ENCODE results near the gene KCNB1. TPM values are rescaled to one million over a fixed set of nuclear protein-coding genes. Genes with fewer than 3 reads are reported as not detected.

Gene KCNB1
- total RNA-seq, 2 donors from 2014 or later, result 0.52 to 3.3 TPM

DNA sequence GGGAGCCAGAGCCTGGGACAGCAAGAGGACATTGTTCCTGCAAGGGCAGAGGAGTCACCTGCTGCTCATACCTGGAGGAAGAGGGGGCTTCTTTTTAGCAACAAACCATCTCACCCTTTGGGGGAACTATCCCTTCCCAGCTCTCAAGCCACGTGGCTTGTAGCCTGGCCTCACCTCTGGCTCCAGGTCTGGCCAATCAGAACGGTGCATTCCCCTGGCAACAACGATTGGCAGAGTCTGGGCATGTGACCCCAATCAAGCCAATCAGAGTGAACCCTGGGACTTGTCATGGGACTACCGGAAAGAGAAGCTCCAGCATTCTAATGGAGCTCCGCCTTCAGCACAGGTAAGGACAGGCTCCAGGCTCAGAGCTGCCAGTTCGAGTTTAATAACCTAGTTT is 33.6 kb downstream of the KCNB1 start:
- no peak overlapping the region for H3K4me3 ChIP-seq
- H3K4me1 ChIP-seq, result peaks cover 7% of the 10 kb centered on the region
- intact Hi-C loops (cut with DNase I), result no loop called here
- H3K27me3 ChIP-seq, result peaks cover 0 to 3% of the 10 kb centered on the region in 2 donors
- TF ChIP-seq, protein P1, sequence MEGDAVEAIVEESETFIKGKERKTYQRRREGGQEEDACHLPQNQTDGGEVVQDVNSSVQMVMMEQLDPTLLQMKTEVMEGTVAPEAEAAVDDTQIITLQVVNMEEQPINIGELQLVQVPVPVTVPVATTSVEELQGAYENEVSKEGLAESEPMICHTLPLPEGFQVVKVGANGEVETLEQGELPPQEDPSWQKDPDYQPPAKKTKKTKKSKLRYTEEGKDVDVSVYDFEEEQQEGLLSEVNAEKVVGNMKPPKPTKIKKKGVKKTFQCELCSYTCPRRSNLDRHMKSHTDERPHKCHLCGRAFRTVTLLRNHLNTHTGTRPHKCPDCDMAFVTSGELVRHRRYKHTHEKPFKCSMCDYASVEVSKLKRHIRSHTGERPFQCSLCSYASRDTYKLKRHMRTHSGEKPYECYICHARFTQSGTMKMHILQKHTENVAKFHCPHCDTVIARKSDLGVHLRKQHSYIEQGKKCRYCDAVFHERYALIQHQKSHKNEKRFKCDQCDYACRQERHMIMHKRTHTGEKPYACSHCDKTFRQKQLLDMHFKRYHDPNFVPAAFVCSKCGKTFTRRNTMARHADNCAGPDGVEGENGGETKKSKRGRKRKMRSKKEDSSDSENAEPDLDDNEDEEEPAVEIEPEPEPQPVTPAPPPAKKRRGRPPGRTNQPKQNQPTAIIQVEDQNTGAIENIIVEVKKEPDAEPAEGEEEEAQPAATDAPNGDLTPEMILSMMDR (IDR thresholded peaks at IDR 0.05), result no peak
- no peak for TF ChIP-seq POLR2A (IDR thresholded peaks at IDR 0.05)
- no peaks in the 10 kb centered on the region for H3K9me3 ChIP-seq
- ATAC-seq (no peak), DNase-seq (no peak)
- no peaks in the 10 kb centered on the region for H3K36me3 ChIP-seq (replicated peaks in 1 of 2; ENCODE audit: insufficient read depth in 1 of 2, low read depth in 2 of 2)
- WGBS, 2 donors, result 63 to 67% methylated on average over 5 to 6 of the region's 6 CpGs
- no peak overlapping the region for H3K27ac ChIP-seq

DNA sequence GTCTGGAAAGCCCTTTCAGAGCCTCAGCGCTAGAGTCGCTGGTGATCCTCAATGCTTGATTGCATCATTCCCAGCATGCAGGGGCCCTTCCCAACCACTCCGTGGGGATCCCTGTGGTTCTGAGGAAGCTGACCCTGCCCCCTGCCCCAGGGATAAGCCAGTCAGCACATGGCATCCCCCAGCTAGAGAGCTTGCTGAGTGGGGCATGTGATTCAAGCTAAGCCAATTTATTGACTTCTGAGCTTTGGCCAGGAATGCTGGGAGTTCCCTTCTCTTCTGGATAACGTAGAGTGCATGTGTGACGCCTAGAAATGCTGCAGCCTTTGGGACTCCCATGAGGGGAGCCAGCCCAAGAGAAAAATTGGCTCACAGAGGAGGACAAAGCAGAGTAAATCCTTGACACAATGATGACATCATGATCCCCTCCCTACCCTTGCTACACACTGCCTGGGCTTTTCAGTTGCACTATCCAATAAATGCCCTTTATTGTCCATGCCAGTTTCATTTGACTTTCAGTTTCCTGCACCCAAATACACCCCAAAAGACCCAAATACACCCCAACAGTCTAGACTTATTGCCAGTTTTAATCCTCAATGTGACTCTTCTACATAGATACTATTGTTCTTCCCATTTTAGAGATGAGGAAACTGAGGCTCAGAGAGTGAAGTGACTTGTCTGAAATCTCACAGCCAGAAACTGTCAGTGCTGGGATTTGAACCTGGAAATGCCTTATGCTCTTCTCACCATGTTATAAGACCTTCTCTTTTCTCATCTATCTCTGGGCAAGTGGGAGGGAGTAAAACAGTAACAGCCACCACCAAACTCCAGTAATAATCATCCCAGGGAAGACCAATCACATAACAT is 34.3 kb downstream of the KCNB1 start:
- no peak overlapping the region for H3K27ac ChIP-seq
- peaks cover 0 to 3% of the 10 kb centered on the region in 2 donors for H3K27me3 ChIP-seq
- peak; percentile 43 for ATAC-seq

DNA sequence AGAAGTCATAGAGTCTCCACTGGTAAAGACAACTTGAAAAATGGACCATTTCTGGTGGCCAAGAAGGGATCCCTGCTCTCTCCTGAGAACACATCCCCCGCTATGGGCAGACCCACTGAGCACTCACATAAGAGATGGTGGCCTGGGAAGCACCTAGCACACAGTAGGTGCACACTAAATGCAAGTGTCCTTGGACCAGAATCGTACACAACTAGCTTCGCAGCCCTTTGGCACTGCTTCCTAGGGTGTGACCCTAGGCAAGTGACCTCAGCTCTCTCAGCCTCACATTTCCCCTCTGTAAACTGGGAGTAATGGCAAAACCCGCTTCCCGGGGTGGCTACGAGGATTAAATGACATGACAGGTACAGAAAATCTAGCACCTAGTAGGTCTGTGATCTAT is 35.1 kb downstream of the KCNB1 start:
- H3K4me1 ChIP-seq, result peaks cover 5% of the 10 kb centered on the region
- no peaks in the 10 kb centered on the region for H3K9me3 ChIP-seq
- H3K27me3 ChIP-seq, result peaks cover 0 to 3% of the 10 kb centered on the region in 2 donors
- ATAC-seq (no peak), DNase-seq (no peak)
- no peak for TF ChIP-seq POLR2A (IDR thresholded peaks at IDR 0.05)
- TF ChIP-seq, protein P1 (IDR thresholded peaks at IDR 0.05), result no peak
- H3K4me3 ChIP-seq, result no peak overlapping the region
- no peaks in the 10 kb centered on the region for H3K36me3 ChIP-seq (replicated peaks in 1 of 2; ENCODE audit: insufficient read depth in 1 of 2, low read depth in 2 of 2)
- intact Hi-C loops (cut with DNase I), result no loop called here
- no peak overlapping the region for H3K27ac ChIP-seq
- 61 to 67% methylated on average over 5 to 6 of the region's 6 CpGs for WGBS, 2 donors

More for the DNA sequence above, 34.3 kb downstream of the KCNB1 start:
- Histone ChIP-seq H3K4me1 (peaks cover 7% of the 10 kb centered on the region), H3K36me3 (replicated peaks in 1 of 2; ENCODE audit: insufficient read depth in 1 of 2, low read depth in 2 of 2) (no peaks in the 10 kb centered on the region), H3K4me3 (no peak overlapping the region), H3K9me3 (no peaks in the 10 kb centered on the region)
- intact Hi-C loops (cut with DNase I), result no loop called here
- 45 to 53% methylated on average over 5 of the region's 5 CpGs for WGBS, 2 donors
- peak in 2 of 4 donors; percentile 26 to 28 for DNase-seq
- TF ChIP-seq POLR2A (IDR thresholded peaks at IDR 0.05), result no peak
- TF ChIP-seq, protein P1 (IDR thresholded peaks at IDR 0.05), result no peak

DNA sequence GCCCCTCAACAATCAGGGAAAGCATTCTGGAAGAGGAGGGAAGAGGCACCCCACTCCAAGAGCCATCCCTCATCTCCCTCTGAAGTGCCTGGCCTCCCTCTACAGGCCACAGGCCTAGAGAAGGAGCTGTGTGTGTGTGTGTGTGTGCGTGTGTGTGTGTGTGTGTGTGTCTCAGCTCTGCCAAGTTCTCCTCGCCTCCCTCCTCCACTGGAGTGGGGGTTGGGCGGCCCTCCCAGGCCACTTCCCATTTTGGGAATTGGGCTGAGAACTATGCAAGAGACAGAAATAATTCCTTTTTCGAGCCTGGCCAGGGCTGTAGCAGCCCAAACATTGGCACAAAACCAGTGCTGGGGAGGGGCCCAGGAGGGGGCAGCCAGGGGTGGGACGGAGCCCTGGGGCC is 35.7 kb downstream of the KCNB1 start:
- peaks cover 0 to 3% of the 10 kb centered on the region in 2 donors for H3K27me3 ChIP-seq
- peak; percentile 30 for ATAC-seq
- no peak overlapping the region for H3K4me3 ChIP-seq
- WGBS, 2 donors, result 35 to 44% methylated on average over 4 to 5 of the region's 5 CpGs
- H3K36me3 ChIP-seq (replicated peaks in 1 of 2; ENCODE audit: insufficient read depth in 1 of 2, low read depth in 2 of 2), result no peaks in the 10 kb centered on the region
- intact Hi-C loops (cut with DNase I), result no loop called here
- no peak for TF ChIP-seq POLR2A (IDR thresholded peaks at IDR 0.05)
- TF ChIP-seq, protein P1 (IDR thresholded peaks at IDR 0.05), result no peak
- H3K9me3 ChIP-seq, result no peaks in the 10 kb centered on the region
- no peaks in the 10 kb centered on the region for H3K4me1 ChIP-seq
- peak; percentile 35 to 46 (median 40) for DNase-seq
- no peak overlapping the region for H3K27ac ChIP-seq
